Breast epithelium (tissue), 3 donors: Measurements from ENCODE around the gene DOCK10.

Experiments
- CTCF ChIP-seq, 3 donors: fragments of 450-650 bp; IDR thresholded peaks; one replicate each; pipeline ENCODE4 v1.5.1; 2016 to 2017; ENCODE audit warnings: antibody characterized with exemption in 3 of 3, mild to moderate bottlenecking in 3 of 3, moderate library complexity in 3 of 3
- POLR2A ChIP-seq: fragments of 450-650 bp; IDR thresholded peaks from one replicate; pipeline ENCODE4 v1.6.1; 2016; ENCODE audit warnings: antibody characterized with exemption, mild to moderate bottlenecking, moderate library complexity
- POLR2AphosphoS5 ChIP-seq, 3 donors: sonication (generic); formaldehyde crosslinking; IDR thresholded peaks; one replicate each; pipeline ENCODE4 v1.6.1; 2017; ENCODE audit warnings: antibody characterized with exemption in 3 of 3

GRCh38 chr2:224952936-224953657 lies 89.2 kb downstream of the DOCK10 start:
- TF ChIP-seq CTCF (IDR thresholded peaks at IDR 0.05), result no peak
- TF ChIP-seq POLR2A, result no peak
- TF ChIP-seq POLR2AphosphoS5 (IDR thresholded peaks at IDR 0.05), result no peak
